Measurements from ENCODE around the gene MCTP1. TPM values are rescaled to one million over a fixed set of nuclear protein-coding genes. Genes with fewer than 3 reads are reported as not detected.

Gene MCTP1
- total and polyA plus RNA-seq, 2 of the 8 experiments (the other 6 are each of a cell fraction or from before 2014, with no cell fraction given), result 0.56 to 3.4 TPM

DNA sequence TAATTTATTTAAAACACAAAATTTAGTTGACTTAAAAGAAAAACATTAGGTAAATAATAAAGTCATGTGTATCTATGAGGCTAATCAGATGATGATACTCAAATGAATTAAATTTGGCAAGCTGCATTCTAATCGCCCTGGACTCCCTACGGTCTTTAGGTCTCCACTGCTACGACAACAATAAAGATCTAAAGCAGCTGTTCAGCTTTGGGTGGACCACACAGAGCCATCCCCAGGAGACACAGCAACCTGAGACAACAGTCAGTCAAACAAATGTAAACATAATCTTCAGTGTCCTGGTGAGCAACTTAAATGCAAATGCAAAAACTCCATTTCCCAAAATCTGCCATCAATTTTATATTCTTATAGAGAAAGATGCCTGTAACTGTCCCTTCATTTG, 65.5 kb downstream of the MCTP1 start:
- no peak overlapping the region for H3K9ac ChIP-seq (replicated peaks in 1 of 4; ENCODE audit: extremely low read depth in 1 of 4, low read depth in 3 of 4, low read length in 3 of 4)

More for the DNA sequence above, 65.5 kb downstream of the MCTP1 start:
- no peaks in the 10 kb centered on the region for H3K79me1 ChIP-seq (ENCODE audit: low read depth, low read length)
- no peaks in the 10 kb centered on the region for H4K20me1 ChIP-seq (replicated peaks in 1 of 2; ENCODE audit: control insufficient read depth in 1 of 2, insufficient read depth in 2 of 2, low read length in 2 of 2)
- FAIRE-seq (no peak), DNase-seq (ENCODE audit: low read depth in 1 of 2, low spot score in 2 of 2) (no peak)
- 70% methylated on average over 3 of the region's 3 CpGs; no CpG with 5 or more reads in 1 of the 2 experiments for WGBS, 2 experiments (ENCODE audit: extremely low coverage in 1 of 2, insufficient coverage in 1 of 2, insufficient read length in 1 of 2, insufficient replicate concordance in 2 of 2, low coverage in 1 of 2, low lambda C conversion rate in 2 of 2, missing lambda C conversion rate in 1 of 2)
- TF ChIP-seq KDM4A (IDR thresholded peaks at IDR 0.05; ENCODE audit: low read depth, low read length, severe bottlenecking) (no peak), NANOG (IDR thresholded peaks at IDR 0.05; ENCODE audit: insufficient read depth, low read depth, low read length, poor library complexity, severe bottlenecking) (peak; percentile 2), TCF12 (IDR thresholded peaks at IDR 0.05; ENCODE audit: low read depth, low read length) (0 out of 2 replicates have a peak, but pooled peaks have one; percentile 19)
- H3K4me3 ChIP-seq (ENCODE audit: extremely low read depth in 1 of 4, insufficient read depth in 2 of 4, low read depth in 3 of 4, low read length in 4 of 4), result no peak overlapping the region
- H3K36me3 ChIP-seq (ENCODE audit: control insufficient read depth in 2 of 4, insufficient read depth in 4 of 4, low read length in 3 of 4), result no peaks in the 10 kb centered on the region
- H3K27ac ChIP-seq (ENCODE audit: low read depth, low read length), result no peak overlapping the region
- ChIA-PET POLR2A (ENCODE audit: partially characterized antibody) (no interaction called here), CTCF (ENCODE audit: partially characterized antibody) (interaction anchor here (1.2 kb wide), 1 partner anchor 8 kb away, joined by 4 read pairs; no protein-coding TSS in a partner anchor)
- no peak overlapping the region for H2BK12ac ChIP-seq (ENCODE audit: low read depth, low read length)
- H2BK20ac ChIP-seq (ENCODE audit: low read length), result no peak overlapping the region
- H4K8ac ChIP-seq (ENCODE audit: extremely low read depth, insufficient read depth, low read length), result no peak overlapping the region
- no peaks in the 10 kb centered on the region for H3K23me2 ChIP-seq (ENCODE audit: low read depth, low read length)
- no peak overlapping the region for H2BK120ac ChIP-seq (replicated peaks; ENCODE audit: low read depth, low read length)
- H3K18ac ChIP-seq (ENCODE audit: extremely low read depth, low read length), result no peak overlapping the region
- H3K4ac ChIP-seq (replicated peaks; ENCODE audit: insufficient read length, low read depth, low read length), result no peak overlapping the region
- no peaks in the 10 kb centered on the region for H3K79me2 ChIP-seq (ENCODE audit: control insufficient read depth in 1 of 2, insufficient read depth in 2 of 2, low read length in 2 of 2)
- peaks cover 0 to 3% (median 0%) of the 10 kb centered on the region in 4 experiments; a peak in 1 of 7 replicates for H3K4me1 ChIP-seq (replicated peaks in 1 of 4; ENCODE audit: control insufficient read depth in 3 of 4, insufficient read depth in 4 of 4, low read length in 3 of 4)
- H3K56ac ChIP-seq (replicated peaks; ENCODE audit: insufficient read length, low read depth, low read length), result no peak overlapping the region
- H3K4me2 ChIP-seq (ENCODE audit: insufficient read depth in 1 of 2, low read depth in 2 of 2, low read length in 2 of 2), result no peak overlapping the region
- no peak overlapping the region for H4K5ac ChIP-seq (ENCODE audit: insufficient read length, low read depth, low read length)
- no peak overlapping the region for H3K23ac ChIP-seq (ENCODE audit: insufficient read length)
- no peak overlapping the region for H2AK5ac ChIP-seq (ENCODE audit: low read depth, low read length)
- H2BK5ac ChIP-seq (ENCODE audit: low read depth, low read length), result no peak overlapping the region
- H2BK15ac ChIP-seq (ENCODE audit: low read length), result no peak overlapping the region
- no peak overlapping the region for H2AFZ ChIP-seq (ENCODE audit: low read length)
- no peaks in the 10 kb centered on the region for H3K9me3 ChIP-seq (ENCODE audit: insufficient read depth in 2 of 2, low read depth in 1 of 2, low read length in 1 of 2)
- no peak overlapping the region for H4K91ac ChIP-seq (replicated peaks; ENCODE audit: insufficient read length, low read length)
- H3K27me3 ChIP-seq (replicated peaks in 1 of 4; ENCODE audit: control insufficient read depth in 3 of 4, extremely low read depth in 1 of 4, insufficient read depth in 3 of 4, low read length in 3 of 4), result no peaks in the 10 kb centered on the region
- H3K14ac ChIP-seq (ENCODE audit: insufficient read length), result no peak overlapping the region

Data from H1 (cell line).